ENCODE results near the gene SOX8. TPM values are rescaled to one million over a fixed set of nuclear protein-coding genes. Genes with fewer than 3 reads are reported as not detected.
A peak's percentile ranks its signal among the peaks of the same experiment; 100 is the strongest.
"Not testable (repeated sequence)": the region's sequence is repeated elsewhere in the genome, so short reads cannot be mapped to it uniquely, and the experiment has no call there.

Gene SOX8
- total and polyA plus RNA-seq, 2 donors (not counting 1 experiment from before 2014, with no cell fraction given): 0.03 TPM; not detected in 1

- H3K27me3 ChIP-seq (ENCODE audit: control insufficient read depth, insufficient read depth, low read length): no peaks in the 10 kb centered on the region
- no peak overlapping the region for H2AFZ ChIP-seq (ENCODE audit: low read length)
- DNase-seq (ENCODE audit: low read depth in 2 of 2): no peak
These were observed 40.1 kb downstream of the SOX8 start for GRCh38 chr16:1021553-1022160.

GRCh38 chr16:1022466-1022865 lies 40.9 kb downstream of the SOX8 start:
- Histone ChIP-seq H3K27ac (ENCODE audit: insufficient read depth, low read length) (no peak overlapping the region), H3K27me3 (ENCODE audit: control insufficient read depth, insufficient read depth, low read length) (no peaks in the 10 kb centered on the region)
- no peak for TF ChIP-seq CTCF (conservative IDR thresholded peaks at IDR 0.05 in 1 of 2, IDR thresholded peaks at IDR 0.05 in 1 of 2; ENCODE audit: low read depth in 1 of 2, low read length in 2 of 2)
- TF ChIP-seq EZH2 (IDR thresholded peaks at IDR 0.05; ENCODE audit: low read length, missing control alignments): no peak

More at GRCh38 chr16:1021553-1022160, 40.1 kb downstream of the SOX8 start:
- H4K20me1 ChIP-seq (ENCODE audit: control insufficient read depth, extremely low read depth, insufficient read depth, low read length): no peaks in the 10 kb centered on the region
- TF ChIP-seq EZH2 (IDR thresholded peaks at IDR 0.05; ENCODE audit: low read length, missing control alignments): no peak
- no peak for TF ChIP-seq CTCF (conservative IDR thresholded peaks at IDR 0.05 in 1 of 2, IDR thresholded peaks at IDR 0.05 in 1 of 2; ENCODE audit: low read depth in 1 of 2, low read length in 2 of 2)
- no peak overlapping the region for H3K4me2 ChIP-seq (ENCODE audit: extremely low read depth, insufficient read depth, low read length)
- no peaks in the 10 kb centered on the region for H3K9me3 ChIP-seq (ENCODE audit: control insufficient read depth, insufficient read depth, low read depth, low read length)
- no peaks in the 10 kb centered on the region for H3K79me2 ChIP-seq (ENCODE audit: control insufficient read depth, insufficient read depth, low read length)
- H3K4me1 ChIP-seq (ENCODE audit: control insufficient read depth, extremely low read depth, insufficient read depth, low read length): no peaks in the 10 kb centered on the region
- no peak overlapping the region for H3K9ac ChIP-seq (ENCODE audit: insufficient read depth, low read length)
- H3K27ac ChIP-seq (ENCODE audit: insufficient read depth, low read length): no peak overlapping the region
- H3K36me3 ChIP-seq (ENCODE audit: control insufficient read depth, insufficient read depth, low read length): no peaks in the 10 kb centered on the region
- no peak overlapping the region for H3K4me3 ChIP-seq (replicated peaks in 1 of 4; ENCODE audit: control extremely low read depth in 1 of 4, insufficient read depth in 1 of 4, low read depth in 3 of 4, low read length in 4 of 4)

GRCh38 chr16:1024138-1024537 lies 42.6 kb downstream of the SOX8 start:
- Histone ChIP-seq H3K9me3 (ENCODE audit: control insufficient read depth, insufficient read depth, low read depth, low read length) (no peaks in the 10 kb centered on the region), H3K27me3 (ENCODE audit: control insufficient read depth, insufficient read depth, low read length) (no peaks in the 10 kb centered on the region), H3K4me3 (replicated peaks in 1 of 4; ENCODE audit: control extremely low read depth in 1 of 4, insufficient read depth in 1 of 4, low read depth in 3 of 4, low read length in 4 of 4) (no peak overlapping the region), H4K20me1 (ENCODE audit: control insufficient read depth, extremely low read depth, insufficient read depth, low read length) (no peaks in the 10 kb centered on the region), H3K4me1 (ENCODE audit: control insufficient read depth, extremely low read depth, insufficient read depth, low read length) (no peaks in the 10 kb centered on the region), H3K27ac (ENCODE audit: insufficient read depth, low read length) (no peak overlapping the region), H3K36me3 (ENCODE audit: control insufficient read depth, insufficient read depth, low read length) (no peaks in the 10 kb centered on the region), H3K4me2 (ENCODE audit: extremely low read depth, insufficient read depth, low read length) (no peak overlapping the region), H3K9ac (ENCODE audit: insufficient read depth, low read length) (no peak overlapping the region), H2AFZ (ENCODE audit: low read length) (no peak overlapping the region), H3K79me2 (ENCODE audit: control insufficient read depth, insufficient read depth, low read length) (no peaks in the 10 kb centered on the region)
- DNase-seq (ENCODE audit: low read depth in 2 of 2): no peak
- TF ChIP-seq EZH2 (IDR thresholded peaks at IDR 0.05; ENCODE audit: low read length, missing control alignments): no peak
- no peak for TF ChIP-seq CTCF (conservative IDR thresholded peaks at IDR 0.05 in 1 of 2, IDR thresholded peaks at IDR 0.05 in 1 of 2; ENCODE audit: low read depth in 1 of 2, low read length in 2 of 2)

More at GRCh38 chr16:1022466-1022865, 40.9 kb downstream of the SOX8 start:
- Histone ChIP-seq H2AFZ (ENCODE audit: low read length) (no peak overlapping the region), H3K4me3 (replicated peaks in 1 of 4; ENCODE audit: control extremely low read depth in 1 of 4, insufficient read depth in 1 of 4, low read depth in 3 of 4, low read length in 4 of 4) (no peak overlapping the region), H3K9me3 (ENCODE audit: control insufficient read depth, insufficient read depth, low read depth, low read length) (no peaks in the 10 kb centered on the region), H3K9ac (ENCODE audit: insufficient read depth, low read length) (no peak overlapping the region), H3K36me3 (ENCODE audit: control insufficient read depth, insufficient read depth, low read length) (no peaks in the 10 kb centered on the region), H4K20me1 (ENCODE audit: control insufficient read depth, extremely low read depth, insufficient read depth, low read length) (no peaks in the 10 kb centered on the region), H3K79me2 (ENCODE audit: control insufficient read depth, insufficient read depth, low read length) (no peaks in the 10 kb centered on the region), H3K4me1 (ENCODE audit: control insufficient read depth, extremely low read depth, insufficient read depth, low read length) (no peaks in the 10 kb centered on the region), H3K4me2 (ENCODE audit: extremely low read depth, insufficient read depth, low read length) (no peak overlapping the region)
- no peak for DNase-seq (ENCODE audit: low read depth in 2 of 2)

- H3K4me2 ChIP-seq (ENCODE audit: extremely low read depth, insufficient read depth, low read length); H3K9ac ChIP-seq (ENCODE audit: insufficient read depth, low read length); H3K27me3 ChIP-seq (ENCODE audit: control insufficient read depth, insufficient read depth, low read length); H3K4me3 ChIP-seq (replicated peaks in 1 of 4; ENCODE audit: control extremely low read depth in 1 of 4, insufficient read depth in 1 of 4, low read depth in 3 of 4, low read length in 4 of 4); H3K36me3 ChIP-seq (ENCODE audit: control insufficient read depth, insufficient read depth, low read length); H3K4me1 ChIP-seq (ENCODE audit: control insufficient read depth, extremely low read depth, insufficient read depth, low read length); H4K20me1 ChIP-seq (ENCODE audit: control insufficient read depth, extremely low read depth, insufficient read depth, low read length); H2AFZ ChIP-seq (ENCODE audit: low read length); H3K9me3 ChIP-seq (ENCODE audit: control insufficient read depth, insufficient read depth, low read depth, low read length); H3K79me2 ChIP-seq (ENCODE audit: control insufficient read depth, insufficient read depth, low read length); H3K27ac ChIP-seq (ENCODE audit: insufficient read depth, low read length): not testable (repeated sequence)
- DNase-seq (ENCODE audit: low read depth in 2 of 2): peak in 1 of 2 donors; percentile 26
These were observed 43.7 kb downstream of the SOX8 start for GRCh38 chr16:1025183-1025809.

Data from fibroblast of lung (primary cell).